Hepatocyte (in vitro differentiated cells): Measurements from ENCODE around the gene DGKI.

Source experiments
- CTCF ChIP-seq: fragments of 200-600 bp; sonication (generic); IDR thresholded peaks from 2 replicates; pipeline ENCODE4 v1.5.1; 2016; ENCODE audit warnings: antibody characterized with exemption, mild to moderate bottlenecking; ENCODE audit not compliant: poor library complexity
- EZH2 ChIP-seq: fragments of 200-600 bp; sonication (generic); IDR thresholded peaks from 2 replicates; pipeline ENCODE4 v1.6.1; 2016; ENCODE audit warnings: antibody characterized with exemption, mild to moderate bottlenecking, borderline replicate concordance
- EZH2phosphoT487 ChIP-seq: fragments of 200-600 bp; sonication (generic); IDR thresholded peaks from one replicate; pipeline ENCODE4 v1.6.1; 2018; ENCODE audit warnings: antibody characterized with exemption, mild to moderate bottlenecking, low read depth, moderate library complexity; ENCODE audit not compliant: unreplicated experiment, severe bottlenecking

- TF ChIP-seq EZH2 (no peak), CTCF (no peak), EZH2phosphoT487 (no peak)
These were observed 119.4 kb downstream of the DGKI start for GRCh38 chr7:137727413-137727812.
